Trophoblast cell (in vitro differentiated cells and primary cell): ENCODE results near the gene ASB2.

ENCODE experiments used
- DNase-seq, 2 donors: peaks; one replicate each; pipeline ENCODE4 v3.0.0-alpha.2; 2016
- H2AFZ ChIP-seq: 2 replicates; pipeline ENCODE4 v1.6.1; 2013; ENCODE audit warnings: low read length, moderate library complexity, mild to moderate bottlenecking; ENCODE audit not compliant: insufficient read depth, poor library complexity
- H2AK5ac ChIP-seq: 2 replicates; pipeline ENCODE4 v1.6.1; 2013; ENCODE audit warnings: mild to moderate bottlenecking, low read length
- H2BK120ac ChIP-seq: 2 replicates; pipeline ENCODE4 v1.6.1; 2013; ENCODE audit warnings: low read length, mild to moderate bottlenecking, moderate library complexity; ENCODE audit not compliant: insufficient read depth, poor library complexity
- H2BK12ac ChIP-seq: 2 replicates; pipeline ENCODE4 v1.6.1; 2013; ENCODE audit warnings: mild to moderate bottlenecking, low read length, moderate library complexity
- H2BK5ac ChIP-seq: 2 replicates; pipeline ENCODE4 v1.6.1; 2013; ENCODE audit warnings: low read length, low read depth, moderate library complexity, mild to moderate bottlenecking; ENCODE audit not compliant: poor library complexity
- H3K14ac ChIP-seq: 2 replicates; pipeline ENCODE4 v1.6.1; 2013; ENCODE audit warnings: mild to moderate bottlenecking, low read length
- H3K18ac ChIP-seq: 2 replicates; pipeline ENCODE4 v1.6.1; 2013; ENCODE audit warnings: mild to moderate bottlenecking, low read length
- H3K23ac ChIP-seq: 2 replicates; pipeline ENCODE4 v1.6.1; 2013; ENCODE audit warnings: low read length
- H3K27ac ChIP-seq: 2 replicates; pipeline ENCODE4 v1.5.1; 2013; ENCODE audit warnings: low read depth, mild to moderate bottlenecking, inconsistent platforms, low read length, moderate library complexity
- H3K27me3 ChIP-seq: 2 replicates; pipeline ENCODE4 v1.6.1; 2013; ENCODE audit warnings: inconsistent platforms, mild to moderate bottlenecking, low read length, moderate library complexity; ENCODE audit not compliant: insufficient read depth
- H3K36me3 ChIP-seq, 2 experiments: 1 replicate in 1 of 2; 2 replicates in 1 of 2; pipeline ENCODE4 v1.6.1; 2013; ENCODE audit warnings: low read length in 2 of 2, mild to moderate bottlenecking in 2 of 2, moderate library complexity in 1 of 2; ENCODE audit not compliant: insufficient read depth in 2 of 2, control insufficient read depth in 1 of 2
- H3K4ac ChIP-seq: 2 replicates; pipeline ENCODE4 v1.6.1; 2013; ENCODE audit warnings: low read depth, mild to moderate bottlenecking, low read length, moderate library complexity
- H3K4me1 ChIP-seq, 2 experiments: 1 replicate in 1 of 2; 2 replicates in 1 of 2; pipeline ENCODE4 v1.6.1; 2013; ENCODE audit warnings: low read length in 2 of 2, mild to moderate bottlenecking in 2 of 2, moderate library complexity in 1 of 2; ENCODE audit not compliant: insufficient read depth in 2 of 2, control insufficient read depth in 1 of 2
- H3K4me2 ChIP-seq: 2 replicates; pipeline ENCODE4 v1.6.1; 2013; ENCODE audit warnings: inconsistent platforms, mild to moderate bottlenecking, low read length, moderate library complexity
- H3K4me3 ChIP-seq: 2 replicates; pipeline ENCODE4 v1.5.1; 2013; ENCODE audit warnings: mild to moderate bottlenecking, low read depth, low read length, inconsistent platforms
- H3K79me1 ChIP-seq: one replicate; pipeline ENCODE4 v1.6.1; 2013; ENCODE audit warnings: low read length
- H3K79me2 ChIP-seq: 2 replicates; pipeline ENCODE4 v1.6.1; 2013; ENCODE audit warnings: low read length, mild to moderate bottlenecking; ENCODE audit not compliant: control insufficient read depth, insufficient read depth, poor library complexity
- H3K9ac ChIP-seq: 2 replicates; pipeline ENCODE4 v1.6.1; 2013; ENCODE audit warnings: mild to moderate bottlenecking, low read length
- H3K9me3 ChIP-seq: 2 replicates; pipeline ENCODE4 v1.6.1; 2013; ENCODE audit warnings: low read depth, mild to moderate bottlenecking, control low read depth, inconsistent platforms, low read length; ENCODE audit not compliant: insufficient read depth
- H4K12ac ChIP-seq: 2 replicates; pipeline ENCODE4 v1.6.1; 2013; ENCODE audit warnings: low read depth, mild to moderate bottlenecking, low read length, moderate library complexity
- H4K8ac ChIP-seq: 2 replicates; pipeline ENCODE4 v1.6.1; 2013; ENCODE audit warnings: low read depth, mild to moderate bottlenecking, low read length, moderate library complexity
- H4K91ac ChIP-seq: one replicate; pipeline ENCODE4 v1.6.1; 2013; ENCODE audit warnings: low read depth, mild to moderate bottlenecking, low read length, moderate library complexity
- WGBS: extraction: QIAGEN DNeasy Blood & Tissue Kit; methylation state at CpG from one replicate; pipeline ENCODE4 v1.1.7; 2013; ENCODE audit warnings: missing lambda C conversion rate; ENCODE audit not compliant: insufficient read length, insufficient coverage; ENCODE audit errors: extremely low coverage; 5-methylcytosine and 5-hydroxymethylcytosine counted together

ASB2 gene

GRCh38 chr14:94021416-94022157, 45.2 kb upstream of the ASB2 start:
- no peak overlapping the region for H2AK5ac ChIP-seq
- H3K4me1 ChIP-seq = peaks cover 0 to 7% of the 10 kb centered on the region in 2 experiments
- no peak overlapping the region for H3K4me2 ChIP-seq
- no peaks in the 10 kb centered on the region for H3K36me3 ChIP-seq
- no peak overlapping the region for H3K14ac ChIP-seq
- peaks cover 6% of the 10 kb centered on the region for H3K79me1 ChIP-seq
- H3K27ac ChIP-seq = no peak overlapping the region
- no peak overlapping the region for H3K23ac ChIP-seq
- H3K9ac ChIP-seq = no peak overlapping the region
- peak overlapping the region; percentile 41 for H2BK120ac ChIP-seq
- H2BK5ac ChIP-seq = no peak overlapping the region
- no peak overlapping the region for H3K18ac ChIP-seq
- no peak overlapping the region for H4K8ac ChIP-seq
- H2AFZ ChIP-seq = no peak overlapping the region
- WGBS = no CpG with 5 or more reads among the region's 10 CpGs
- no peaks in the 10 kb centered on the region for H3K79me2 ChIP-seq
- H3K9me3 ChIP-seq = peaks cover 2% of the 10 kb centered on the region
- no peaks in the 10 kb centered on the region for H3K27me3 ChIP-seq
- H3K4ac ChIP-seq = no peak overlapping the region
- no peak overlapping the region for H4K12ac ChIP-seq
- no peak overlapping the region for H3K4me3 ChIP-seq
- no peak for DNase-seq
- H2BK12ac ChIP-seq = no peak overlapping the region
- peak overlapping the region; percentile 9 for H4K91ac ChIP-seq

- no peak overlapping the region for H3K4me3 ChIP-seq
- H2BK120ac ChIP-seq = peak overlapping the region; percentile 41
- no CpG with 5 or more reads among the region's 2 CpGs for WGBS
- H2BK5ac ChIP-seq = no peak overlapping the region
- no peak overlapping the region for H3K18ac ChIP-seq
- H3K4me2 ChIP-seq = no peak overlapping the region
- H4K91ac ChIP-seq = no peak overlapping the region
- H3K79me1 ChIP-seq = peaks cover 4% of the 10 kb centered on the region
- no peak overlapping the region for H3K4ac ChIP-seq
- H3K9ac ChIP-seq = no peak overlapping the region
- H4K8ac ChIP-seq = no peak overlapping the region
- peaks cover 0 to 7% of the 10 kb centered on the region in 2 experiments for H3K4me1 ChIP-seq
- H2BK12ac ChIP-seq = no peak overlapping the region
- H3K27me3 ChIP-seq = no peaks in the 10 kb centered on the region
- no peak overlapping the region for H4K12ac ChIP-seq
- DNase-seq = no peak
- H3K36me3 ChIP-seq = no peaks in the 10 kb centered on the region
- H3K9me3 ChIP-seq = peaks cover 2% of the 10 kb centered on the region
- no peak overlapping the region for H3K27ac ChIP-seq
- H2AFZ ChIP-seq = no peak overlapping the region
- H3K23ac ChIP-seq = no peak overlapping the region
- H3K79me2 ChIP-seq = no peaks in the 10 kb centered on the region
- no peak overlapping the region for H2AK5ac ChIP-seq
- no peak overlapping the region for H3K14ac ChIP-seq
Observed at GRCh38 chr14:94021001-94021400, 44.6 kb upstream of the ASB2 start.

GRCh38 chr14:94020267-94020666, 43.9 kb upstream of the ASB2 start:
- Histone ChIP-seq H4K12ac (no peak overlapping the region), H3K9me3 (peaks cover 2% of the 10 kb centered on the region), H2BK120ac (peak overlapping the region; percentile 8), H2AFZ (no peak overlapping the region), H3K4me3 (no peak overlapping the region), H4K91ac (peak overlapping the region; percentile 20), H3K27me3 (no peaks in the 10 kb centered on the region), H3K9ac (no peak overlapping the region), H3K27ac (no peak overlapping the region), H3K79me1 (peaks cover 4% of the 10 kb centered on the region), H2AK5ac (no peak overlapping the region), H4K8ac (no peak overlapping the region), H3K23ac (no peak overlapping the region), H3K36me3 (no peaks in the 10 kb centered on the region), H2BK12ac (no peak overlapping the region), H3K14ac (no peak overlapping the region), H3K4ac (no peak overlapping the region), H3K79me2 (no peaks in the 10 kb centered on the region), H3K18ac (no peak overlapping the region), H3K4me1 (peaks cover 0 to 7% of the 10 kb centered on the region in 2 experiments), H3K4me2 (no peak overlapping the region), H2BK5ac (peak overlapping the region; percentile 16)
- no peak for DNase-seq
- WGBS = no CpG with 5 or more reads among the region's 4 CpGs

DNA sequence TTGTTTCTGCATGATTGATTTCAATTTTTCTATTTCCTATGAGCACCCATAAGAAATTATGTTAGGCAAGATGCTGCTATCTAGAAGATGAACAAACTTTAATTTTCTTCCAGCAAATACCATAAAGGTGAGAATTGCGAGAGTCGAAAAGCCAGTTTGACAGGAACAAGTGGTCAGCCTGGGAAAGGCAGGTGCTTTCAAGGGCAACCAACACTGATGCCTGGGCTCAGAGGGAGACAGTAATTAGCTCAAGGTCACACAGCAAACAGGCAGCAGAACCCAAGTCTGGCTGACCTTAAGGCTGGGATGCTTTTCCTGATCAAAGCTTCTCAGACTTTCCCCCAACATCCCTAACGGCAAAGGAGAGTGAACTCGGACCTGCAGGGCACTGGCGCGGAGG, 43.0 kb upstream of the ASB2 start:
- no peak overlapping the region for H4K91ac ChIP-seq
- H3K14ac ChIP-seq = no peak overlapping the region
- no peak overlapping the region for H3K4me3 ChIP-seq
- H3K79me2 ChIP-seq = no peaks in the 10 kb centered on the region
- peaks cover 4% of the 10 kb centered on the region for H3K79me1 ChIP-seq
- peaks cover 0 to 7% of the 10 kb centered on the region in 2 experiments for H3K4me1 ChIP-seq
- H3K27ac ChIP-seq = no peak overlapping the region
- H3K9me3 ChIP-seq = peaks cover 2% of the 10 kb centered on the region
- H2BK5ac ChIP-seq = no peak overlapping the region
- H3K27me3 ChIP-seq = no peaks in the 10 kb centered on the region
- no peak overlapping the region for H4K12ac ChIP-seq
- no peak overlapping the region for H2AK5ac ChIP-seq
- DNase-seq = peak; percentile 84 to 86
- H4K8ac ChIP-seq = no peak overlapping the region
- H3K18ac ChIP-seq = no peak overlapping the region
- no peak overlapping the region for H3K9ac ChIP-seq
- H2BK12ac ChIP-seq = no peak overlapping the region
- no peak overlapping the region for H3K23ac ChIP-seq
- no CpG with 5 or more reads among the region's 6 CpGs for WGBS
- no peaks in the 10 kb centered on the region for H3K36me3 ChIP-seq
- H2BK120ac ChIP-seq = no peak overlapping the region
- no peak overlapping the region for H2AFZ ChIP-seq
- H3K4me2 ChIP-seq = no peak overlapping the region
- H3K4ac ChIP-seq = no peak overlapping the region
